Smooth muscle cell (in vitro differentiated cells): ENCODE data around the gene LEF1. TPM values are rescaled to one million over a fixed set of nuclear protein-coding genes. Genes with fewer than 3 reads are reported as not detected.

ENCODE experiments used
- DNase-seq: peaks from one replicate; lab custom pipeline; 2025; ENCODE audit not compliant: unreplicated experiment; lab: John Stamatoyannopoulos, UW
- H2AFZ ChIP-seq: fragments of 200-600 bp; sonication (generic); 2 replicates; pipeline ENCODE4 v1.6.0; 2016; ENCODE audit warnings: antibody characterized with exemption, low read depth, mild to moderate bottlenecking
- H3F3A ChIP-seq: fragments of 200-600 bp; sonication (generic); 2 replicates; pipeline ENCODE4 v1.6.0; 2017; ENCODE audit warnings: antibody characterized with exemption, low read depth
- H3K27ac ChIP-seq: fragments of 200-600 bp; sonication (generic); 2 replicates; pipeline ENCODE4 v1.5.1; 2016; ENCODE audit warnings: low read depth, mild to moderate bottlenecking
- H3K27me3 ChIP-seq: fragments of 200-600 bp; sonication (generic); 2 replicates; pipeline ENCODE4 v1.6.1; 2016; ENCODE audit warnings: low read depth, mild to moderate bottlenecking
- H3K36me3 ChIP-seq: fragments of 200-600 bp; sonication (generic); 2 replicates; pipeline ENCODE4 v1.5.1; 2016; ENCODE audit warnings: low read depth
- H3K4me1 ChIP-seq: fragments of 200-600 bp; sonication (generic); 2 replicates; pipeline ENCODE4 v1.5.1; 2016; ENCODE audit warnings: low read depth
- H3K4me2 ChIP-seq: fragments of 200-600 bp; sonication (generic); 2 replicates; pipeline ENCODE4 v1.6.0; 2016; ENCODE audit warnings: mild to moderate bottlenecking
- H3K4me3 ChIP-seq: fragments of 200-600 bp; sonication (generic); 2 replicates; pipeline ENCODE4 v1.5.1; 2016; ENCODE audit warnings: mild to moderate bottlenecking
- H3K79me2 ChIP-seq: fragments of 200-600 bp; sonication (generic); 2 replicates; pipeline ENCODE4 v1.6.0; 2016; ENCODE audit warnings: low read depth, mild to moderate bottlenecking
- H3K9ac ChIP-seq: fragments of 200-600 bp; sonication (generic); 2 replicates; pipeline ENCODE4 v1.6.0; 2016; ENCODE audit warnings: low read depth
- H3K9me3 ChIP-seq: fragments of 200-600 bp; sonication (generic); replicated peaks from 2 replicates; pipeline ENCODE4 v1.5.1; 2016; ENCODE audit warnings: low read depth
- H4K20me1 ChIP-seq: fragments of 200-600 bp; sonication (generic); 2 replicates; pipeline ENCODE4 v1.6.0; 2016; ENCODE audit warnings: low read depth
- CTCF ChIP-seq: fragments of 200-600 bp; sonication (generic); IDR thresholded peaks from 2 replicates; pipeline ENCODE4 v1.5.1; 2017; ENCODE audit warnings: borderline replicate concordance, mild to moderate bottlenecking, antibody characterized with exemption; ENCODE audit not compliant: insufficient read depth, poor library complexity, severe bottlenecking
- WGBS: methylation state at CpG from one replicate; pipeline ENCODE4 v1.1.7; 2016; ENCODE audit warnings: low lambda C conversion rate; 5-methylcytosine and 5-hydroxymethylcytosine counted together
- polyA plus RNA-seq: library from polyadenylated mRNA; unstranded; fragments of >200 nt; fragmentation: Nextera tagmentation; extraction: Ambion mirVana; gene quantifications from 2 replicates; pipeline ENCODE4 v1.2.1, GENCODE V29; 2016
- total RNA-seq: library from RNA; depleted of rRNA; stranded (reverse); fragments of >200 nt; gene quantifications from 2 replicates; pipeline ENCODE4 v1.2.3, GENCODE V29; 2014

LEF1 gene
- total and polyA plus RNA-seq, 2 experiments from 2014 or later: 87.3 to 96.2 TPM

DNA sequence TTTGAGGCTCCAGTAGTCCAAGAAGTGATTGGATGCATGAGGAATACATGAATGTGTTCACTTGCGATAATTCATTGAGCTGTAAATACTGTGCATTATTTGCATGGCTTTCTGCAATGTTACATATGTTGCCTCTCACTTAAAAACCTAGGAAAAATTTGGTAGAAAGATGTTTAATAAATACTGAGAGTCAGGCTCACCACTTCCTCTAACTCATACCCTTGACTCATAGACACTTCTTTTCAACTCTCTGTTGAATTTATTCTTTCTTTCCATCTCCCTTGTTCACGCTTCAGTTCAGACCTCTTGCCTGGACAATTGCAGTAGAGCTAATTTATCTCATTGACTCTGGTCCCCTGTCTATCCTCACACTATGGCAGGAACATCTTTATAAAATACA is 35.8 kb upstream of the LEF1 start:
- H4K20me1 ChIP-seq: no peaks in the 10 kb centered on the region
- no peak overlapping the region for H3K4me2 ChIP-seq
- H3K27me3 ChIP-seq: no peaks in the 10 kb centered on the region
- WGBS: 77% methylated on average over 2 of the region's 2 CpGs
- no peak for DNase-seq
- TF ChIP-seq CTCF: no peak
- H3K9me3 ChIP-seq: no peaks in the 10 kb centered on the region
- no peak overlapping the region for H3K4me3 ChIP-seq
- H3F3A ChIP-seq: no peaks in the 10 kb centered on the region
- no peaks in the 10 kb centered on the region for H3K36me3 ChIP-seq
- no peak overlapping the region for H3K27ac ChIP-seq
- H3K79me2 ChIP-seq: no peaks in the 10 kb centered on the region
- no peaks in the 10 kb centered on the region for H3K4me1 ChIP-seq
- H2AFZ ChIP-seq: no peak overlapping the region
- no peak overlapping the region for H3K9ac ChIP-seq

GRCh38 chr4:108203377-108203776 is 34.6 kb upstream of the LEF1 start:
- H3K79me2 ChIP-seq: no peaks in the 10 kb centered on the region
- TF ChIP-seq CTCF: no peak
- 93% methylated on average over 3 of the region's 3 CpGs for WGBS

GRCh38 chr4:108201774-108202173 is 33.0 kb upstream of the LEF1 start:
- Histone ChIP-seq H3K4me3 (no peak overlapping the region), H3K9me3 (no peaks in the 10 kb centered on the region), H4K20me1 (no peaks in the 10 kb centered on the region), H2AFZ (no peak overlapping the region), H3K4me1 (no peaks in the 10 kb centered on the region), H3K27ac (no peak overlapping the region), H3K4me2 (no peak overlapping the region), H3F3A (no peaks in the 10 kb centered on the region), H3K36me3 (no peaks in the 10 kb centered on the region), H3K9ac (no peak overlapping the region), H3K27me3 (no peaks in the 10 kb centered on the region), H3K79me2 (no peaks in the 10 kb centered on the region)
- WGBS: 88% methylated on average over 2 of the region's 2 CpGs
- DNase-seq: no peak
- no peak for TF ChIP-seq CTCF

More at GRCh38 chr4:108203377-108203776, 34.6 kb upstream of the LEF1 start:
- H4K20me1 ChIP-seq: no peaks in the 10 kb centered on the region
- DNase-seq: no peak
- no peak overlapping the region for H3K9ac ChIP-seq
- H3K27me3 ChIP-seq: no peaks in the 10 kb centered on the region
- no peaks in the 10 kb centered on the region for H3K9me3 ChIP-seq
- H3K4me2 ChIP-seq: no peak overlapping the region
- H2AFZ ChIP-seq: no peak overlapping the region
- no peak overlapping the region for H3K4me3 ChIP-seq
- H3K27ac ChIP-seq: no peak overlapping the region
- no peaks in the 10 kb centered on the region for H3K4me1 ChIP-seq
- no peaks in the 10 kb centered on the region for H3K36me3 ChIP-seq
- no peaks in the 10 kb centered on the region for H3F3A ChIP-seq

- Histone ChIP-seq H4K20me1 (no peaks in the 10 kb centered on the region), H3K4me1 (no peaks in the 10 kb centered on the region), H3K27ac (no peak overlapping the region), H3K9me3 (no peaks in the 10 kb centered on the region), H3K9ac (no peak overlapping the region), H3K4me3 (no peak overlapping the region), H3K79me2 (no peaks in the 10 kb centered on the region), H3K4me2 (no peak overlapping the region), H3K36me3 (no peaks in the 10 kb centered on the region), H3K27me3 (no peaks in the 10 kb centered on the region), H3F3A (no peaks in the 10 kb centered on the region), H2AFZ (no peak overlapping the region)
- 86% methylated on average over 1 of the region's 1 CpG for WGBS
- no peak for DNase-seq
- no peak for TF ChIP-seq CTCF
These were observed 31.1 kb upstream of the LEF1 start for GRCh38 chr4:108199881-108200280.
